DOHH2 (cell line): ENCODE measurements around the gene CCL13.

Experiments used
- H3F3A ChIP-seq: fragments of 200-600 bp; sonication (generic), shearing (Covaris generic); 2 replicates; pipeline ENCODE4 v1.6.0; 2016; ENCODE audit warnings: antibody characterized with exemption, mild to moderate bottlenecking; ENCODE audit not compliant: control insufficient read depth, insufficient read depth
- H3K27ac ChIP-seq: fragments of 200-600 bp; sonication (generic); 2 replicates; pipeline ENCODE4 v1.5.1; 2014; ENCODE audit warnings: low read depth, mild to moderate bottlenecking, low read length, moderate library complexity
- H3K27me3 ChIP-seq: fragments of 200-600 bp; sonication (generic); 2 replicates; pipeline ENCODE4 v1.6.1; 2014; ENCODE audit warnings: mild to moderate bottlenecking, low read length, mixed read lengths; ENCODE audit not compliant: control insufficient read depth
- H3K36me3 ChIP-seq: fragments of 200-600 bp; sonication (generic); 2 replicates; pipeline ENCODE4 v1.6.1; 2014; ENCODE audit warnings: mild to moderate bottlenecking, low read length, moderate library complexity, mixed read lengths; ENCODE audit not compliant: control insufficient read depth
- H3K4me1 ChIP-seq: fragments of 200-600 bp; sonication (generic); 2 replicates; pipeline ENCODE4 v1.6.1; 2014; ENCODE audit warnings: mild to moderate bottlenecking, low read length, mixed read lengths; ENCODE audit not compliant: control insufficient read depth
- H3K4me2 ChIP-seq: fragments of 200-600 bp; sonication (generic); 2 replicates; pipeline ENCODE4 v1.6.0; 2014; ENCODE audit warnings: mild to moderate bottlenecking, low read length, moderate library complexity
- H3K4me3 ChIP-seq: fragments of 200-600 bp; sonication (generic); 2 replicates; pipeline ENCODE4 v1.5.1; 2014; ENCODE audit warnings: mild to moderate bottlenecking, low read length, mixed read lengths
- H3K79me2 ChIP-seq: fragments of 200-600 bp; sonication (generic); 2 replicates; pipeline ENCODE4 v1.6.1; 2014; ENCODE audit warnings: mild to moderate bottlenecking, low read length, mixed read lengths; ENCODE audit not compliant: control insufficient read depth
- H3K9me2 ChIP-seq: fragments of 200-600 bp; sonication (generic); replicated peaks from 2 replicates; pipeline ENCODE4 v1.6.1; 2014; ENCODE audit warnings: mild to moderate bottlenecking, low read length, mixed read lengths; ENCODE audit not compliant: control insufficient read depth
- H3K9me3 ChIP-seq: fragments of 200-600 bp; sonication (generic); 2 replicates; pipeline ENCODE4 v1.6.1; 2014; ENCODE audit warnings: antibody characterized with exemption, low read length, mixed read lengths; ENCODE audit not compliant: control insufficient read depth, insufficient read depth
- H4K20me1 ChIP-seq: fragments of 200-600 bp; sonication (generic); 2 replicates; pipeline ENCODE4 v1.6.0; 2014; ENCODE audit warnings: low read depth, mild to moderate bottlenecking, antibody characterized with exemption, low read length, moderate library complexity; ENCODE audit not compliant: control insufficient read depth, insufficient read depth
- CTCF ChIP-seq: fragments of 200-600 bp; sonication (generic); IDR thresholded peaks from one replicate; pipeline ENCODE4 v1.5.1; 2014; ENCODE audit warnings: antibody characterized with exemption, mild to moderate bottlenecking, low read depth, low read length; ENCODE audit not compliant: poor library complexity, severe bottlenecking
- EZH2phosphoT487 ChIP-seq: fragments of 200-600 bp; sonication (generic); IDR thresholded peaks from 2 replicates; pipeline ENCODE4 v1.6.1; 2017; ENCODE audit warnings: borderline replicate concordance, mild to moderate bottlenecking, antibody characterized with exemption, low read length, moderate library complexity, mixed read lengths

CCL13 gene

DNA sequence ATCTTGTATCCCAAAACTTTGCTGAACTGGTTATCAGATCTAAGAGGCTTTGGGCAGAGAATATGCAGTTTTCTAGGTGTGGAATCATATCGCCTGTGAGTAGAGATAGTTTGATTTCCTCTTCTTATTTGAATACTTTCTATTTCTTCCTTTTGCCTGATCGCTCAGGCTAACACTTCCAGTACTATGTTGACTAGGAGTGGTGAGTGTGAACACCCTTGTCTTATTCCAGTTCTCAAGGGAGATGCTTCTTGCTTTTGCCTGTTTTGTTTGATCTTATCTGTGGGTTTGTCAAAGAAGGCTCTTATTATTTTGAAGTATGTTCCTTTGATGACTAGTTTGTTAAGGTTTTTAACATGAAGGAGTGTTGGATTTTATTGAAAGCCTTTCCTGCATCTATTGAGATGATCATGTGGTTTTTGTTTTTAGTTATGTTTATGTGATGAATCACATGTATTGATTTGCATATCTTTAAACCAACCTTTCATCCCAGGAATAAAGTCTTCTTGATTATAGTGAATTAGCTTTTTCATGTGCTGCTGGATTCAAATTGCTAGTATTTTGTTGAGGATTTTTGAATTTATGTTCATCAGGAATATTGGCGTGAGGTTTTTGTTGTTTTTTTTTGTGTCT is 17.0 kb upstream of the CCL13 start:
- no peaks in the 10 kb centered on the region for H3K79me2 ChIP-seq
- H3K4me2 ChIP-seq = no peak overlapping the region
- H3K9me3 ChIP-seq = no peaks in the 10 kb centered on the region
- no peaks in the 10 kb centered on the region for H3K36me3 ChIP-seq
- H3K9me2 ChIP-seq = no peaks in the 10 kb centered on the region
- TF ChIP-seq CTCF (no peak), EZH2phosphoT487 (no peak)
- no peaks in the 10 kb centered on the region for H3F3A ChIP-seq
- no peaks in the 10 kb centered on the region for H4K20me1 ChIP-seq
- H3K4me3 ChIP-seq = no peak overlapping the region
- no peak overlapping the region for H3K27ac ChIP-seq
- H3K27me3 ChIP-seq = no peaks in the 10 kb centered on the region
- H3K4me1 ChIP-seq = peaks cover 6% of the 10 kb centered on the region; the same call in 1 of the 2 replicates

DNA sequence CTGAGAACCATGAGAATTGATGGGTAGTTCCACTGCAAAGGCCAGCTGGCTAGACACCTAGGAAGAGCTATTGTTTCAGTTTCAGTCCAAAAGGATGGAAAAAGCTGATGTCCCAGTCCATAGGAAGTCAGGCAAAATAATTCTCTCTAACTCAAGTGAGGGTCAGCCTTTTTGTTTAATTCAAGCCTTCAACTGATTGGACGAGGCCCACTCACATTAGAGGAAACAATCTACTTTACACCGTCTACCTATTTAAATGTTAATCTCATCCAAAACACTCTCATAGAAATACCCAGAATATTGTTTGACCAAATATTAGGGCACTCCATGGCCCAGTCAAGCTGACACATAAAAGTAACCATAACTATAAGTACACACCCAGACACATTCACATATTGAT is 14.4 kb upstream of the CCL13 start:
- H3K27me3 ChIP-seq = no peaks in the 10 kb centered on the region
- no peaks in the 10 kb centered on the region for H3K79me2 ChIP-seq
- H3K4me2 ChIP-seq = no peak overlapping the region
- no peak overlapping the region for H3K27ac ChIP-seq
- TF ChIP-seq CTCF = no peak
- no peak for TF ChIP-seq EZH2phosphoT487
- H3K9me2 ChIP-seq = no peaks in the 10 kb centered on the region
- H3K36me3 ChIP-seq = no peaks in the 10 kb centered on the region
- peaks cover 6% of the 10 kb centered on the region; the same call in 1 of the 2 replicates for H3K4me1 ChIP-seq
- no peaks in the 10 kb centered on the region for H3F3A ChIP-seq
- H3K9me3 ChIP-seq = no peaks in the 10 kb centered on the region
- no peaks in the 10 kb centered on the region for H4K20me1 ChIP-seq
- H3K4me3 ChIP-seq = no peak overlapping the region

DNA sequence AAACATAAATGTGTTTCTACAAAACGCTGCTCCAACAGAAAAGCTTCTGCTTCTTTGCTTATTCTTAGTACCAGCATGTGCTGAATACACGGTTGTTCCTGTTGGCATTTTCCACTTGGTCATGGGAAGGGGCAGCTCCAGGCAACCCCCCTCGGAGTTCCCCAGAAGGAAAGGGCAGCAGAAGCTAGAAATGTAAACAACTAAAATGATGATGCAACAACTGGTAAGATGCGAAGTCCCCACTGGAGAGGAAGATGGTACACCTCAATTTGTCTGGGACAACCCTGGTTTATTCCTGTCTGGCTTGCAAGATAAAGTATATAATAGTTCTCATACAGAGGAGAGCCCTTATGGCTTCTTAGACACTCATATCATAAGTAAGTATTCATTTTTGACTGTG is 9.2 kb upstream of the CCL13 start:
- Histone ChIP-seq H3K36me3 (no peaks in the 10 kb centered on the region), H3K27me3 (no peaks in the 10 kb centered on the region), H3K4me1 (no peaks in the 10 kb centered on the region), H3K4me2 (no peak overlapping the region), H3K4me3 (no peak overlapping the region), H4K20me1 (no peaks in the 10 kb centered on the region), H3K9me3 (no peaks in the 10 kb centered on the region), H3K79me2 (no peaks in the 10 kb centered on the region), H3K9me2 (no peaks in the 10 kb centered on the region), H3F3A (no peaks in the 10 kb centered on the region), H3K27ac (no peak overlapping the region)
- TF ChIP-seq CTCF (no peak), EZH2phosphoT487 (no peak)

DNA sequence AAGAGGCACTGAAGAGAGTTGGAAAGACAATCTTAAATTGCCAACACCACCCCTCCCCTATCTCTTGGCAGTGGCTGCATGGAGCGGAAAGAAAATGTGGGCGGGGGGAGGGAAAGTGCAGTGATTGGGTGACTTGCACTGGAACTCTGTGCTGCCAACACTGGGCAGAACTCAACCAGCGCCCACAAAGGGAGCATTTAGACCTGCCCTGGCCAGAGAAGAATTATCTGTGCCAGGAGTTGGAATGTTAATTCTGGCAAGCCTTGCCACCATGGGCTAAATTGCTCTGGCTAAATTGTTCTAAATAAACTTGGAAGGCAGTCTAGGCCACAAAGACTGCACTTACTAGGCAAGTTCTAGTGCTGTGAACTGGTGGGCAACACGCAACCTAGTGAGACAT is 6.5 kb upstream of the CCL13 start:
- no peak overlapping the region for H3K27ac ChIP-seq
- H3F3A ChIP-seq = no peaks in the 10 kb centered on the region
- no peaks in the 10 kb centered on the region for H3K4me1 ChIP-seq
- no peak overlapping the region for H3K4me3 ChIP-seq
- H3K27me3 ChIP-seq = no peaks in the 10 kb centered on the region; the same call in 1 of the 2 replicates
- no peaks in the 10 kb centered on the region for H3K9me2 ChIP-seq
- H4K20me1 ChIP-seq = no peaks in the 10 kb centered on the region
- no peaks in the 10 kb centered on the region for H3K36me3 ChIP-seq
- no peaks in the 10 kb centered on the region for H3K79me2 ChIP-seq
- no peaks in the 10 kb centered on the region for H3K9me3 ChIP-seq
- no peak overlapping the region for H3K4me2 ChIP-seq
- TF ChIP-seq CTCF (no peak), EZH2phosphoT487 (no peak)
